ENCODE results near the gene MEGF6. TPM values are rescaled to one million over a fixed set of nuclear protein-coding genes. Genes with fewer than 3 reads are reported as not detected.

The MEGF6 gene, protein sequence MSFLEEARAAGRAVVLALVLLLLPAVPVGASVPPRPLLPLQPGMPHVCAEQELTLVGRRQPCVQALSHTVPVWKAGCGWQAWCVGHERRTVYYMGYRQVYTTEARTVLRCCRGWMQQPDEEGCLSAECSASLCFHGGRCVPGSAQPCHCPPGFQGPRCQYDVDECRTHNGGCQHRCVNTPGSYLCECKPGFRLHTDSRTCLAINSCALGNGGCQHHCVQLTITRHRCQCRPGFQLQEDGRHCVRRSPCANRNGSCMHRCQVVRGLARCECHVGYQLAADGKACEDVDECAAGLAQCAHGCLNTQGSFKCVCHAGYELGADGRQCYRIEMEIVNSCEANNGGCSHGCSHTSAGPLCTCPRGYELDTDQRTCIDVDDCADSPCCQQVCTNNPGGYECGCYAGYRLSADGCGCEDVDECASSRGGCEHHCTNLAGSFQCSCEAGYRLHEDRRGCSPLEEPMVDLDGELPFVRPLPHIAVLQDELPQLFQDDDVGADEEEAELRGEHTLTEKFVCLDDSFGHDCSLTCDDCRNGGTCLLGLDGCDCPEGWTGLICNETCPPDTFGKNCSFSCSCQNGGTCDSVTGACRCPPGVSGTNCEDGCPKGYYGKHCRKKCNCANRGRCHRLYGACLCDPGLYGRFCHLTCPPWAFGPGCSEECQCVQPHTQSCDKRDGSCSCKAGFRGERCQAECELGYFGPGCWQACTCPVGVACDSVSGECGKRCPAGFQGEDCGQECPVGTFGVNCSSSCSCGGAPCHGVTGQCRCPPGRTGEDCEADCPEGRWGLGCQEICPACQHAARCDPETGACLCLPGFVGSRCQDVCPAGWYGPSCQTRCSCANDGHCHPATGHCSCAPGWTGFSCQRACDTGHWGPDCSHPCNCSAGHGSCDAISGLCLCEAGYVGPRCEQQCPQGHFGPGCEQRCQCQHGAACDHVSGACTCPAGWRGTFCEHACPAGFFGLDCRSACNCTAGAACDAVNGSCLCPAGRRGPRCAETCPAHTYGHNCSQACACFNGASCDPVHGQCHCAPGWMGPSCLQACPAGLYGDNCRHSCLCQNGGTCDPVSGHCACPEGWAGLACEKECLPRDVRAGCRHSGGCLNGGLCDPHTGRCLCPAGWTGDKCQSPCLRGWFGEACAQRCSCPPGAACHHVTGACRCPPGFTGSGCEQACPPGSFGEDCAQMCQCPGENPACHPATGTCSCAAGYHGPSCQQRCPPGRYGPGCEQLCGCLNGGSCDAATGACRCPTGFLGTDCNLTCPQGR (N-terminal part only)
- 0.90 and 2.1 TPM in 2 replicates for total RNA-seq (2011; cell fraction: chromatin; rRNA removed; ENCODE audit: low replicate concordance)
- 1.6 and 1.8 TPM in 2 replicates for total RNA-seq (2011; cell fraction: nucleolus; rRNA removed)
- total RNA-seq (2011; cell fraction: nucleoplasm; rRNA removed), result 0.73 and 0.99 TPM in 2 replicates
- total RNA-seq (2014; rRNA removed) (0.04 and 0.32 TPM in 2 replicates), total RNA-seq (2014; rRNA removed; fragmentation: Illumina TruSeq; extraction: Trizol) (not detected in 2 replicates), total RNA-seq (2015; rRNA removed; fragmentation: Illumina TruSeq; extraction: Trizol) (0.11 and 0.14 TPM in 2 replicates), total RNA-seq (2021) (0.40 and 1.7 TPM in 2 replicates), polyA plus RNA-seq (2011; rRNA removed) (0.03 and 0.16 TPM in 2 replicates), polyA plus RNA-seq (2014; fragmentation: Illumina TruSeq; extraction: Trizol) (0.04 and 0.24 TPM in 2 replicates), polyA plus RNA-seq (2014; fragmentation: Nextera tagmentation; extraction: Ambion mirVana) (not detected), polyA plus RNA-seq (2014; rRNA removed) (0.25 and 0.65 TPM in 2 replicates), polyA minus RNA-seq (2011; rRNA and poly(A)+ RNA removed) (not detected in 2 replicates), Bru-seq, nascent RNA (percentile 32 among the genes with signal in this experiment), BruChase-seq, experiment 1, labeled RNA remaining after a 2-hour chase (percentile 31 among the genes with signal in this experiment), BruChase-seq, experiment 2, labeled RNA remaining after a 6-hour chase (percentile 31 among the genes with signal in this experiment)
- polyA plus RNA-seq (2011; cell fraction: cytosol; rRNA removed), result 0.03 and 0.10 TPM in 2 replicates
- 1.3 and 1.8 TPM in 2 replicates for polyA plus RNA-seq (2011; cell fraction: nucleus; rRNA removed)
- polyA plus RNA-seq (2012), result 0.51 and 14.3 TPM in 2 replicates
- not detected in 2 replicates for polyA minus RNA-seq (2011; cell fraction: cytosol; rRNA and poly(A)+ RNA removed)
- polyA minus RNA-seq (2011; cell fraction: nucleus; rRNA and poly(A)+ RNA removed), result 0.27 and 0.67 TPM in 2 replicates
- long read RNA-seq, experiment 1, result 0 reads
- long read RNA-seq, experiment 2, partial matches to known transcripts, result 0 of 2 reads
- long read RNA-seq, experiment 2, other reads (novel, unspliced or antisense), result 2 of 2 reads
- long read RNA-seq, experiment 3, result 0 reads

DNA sequence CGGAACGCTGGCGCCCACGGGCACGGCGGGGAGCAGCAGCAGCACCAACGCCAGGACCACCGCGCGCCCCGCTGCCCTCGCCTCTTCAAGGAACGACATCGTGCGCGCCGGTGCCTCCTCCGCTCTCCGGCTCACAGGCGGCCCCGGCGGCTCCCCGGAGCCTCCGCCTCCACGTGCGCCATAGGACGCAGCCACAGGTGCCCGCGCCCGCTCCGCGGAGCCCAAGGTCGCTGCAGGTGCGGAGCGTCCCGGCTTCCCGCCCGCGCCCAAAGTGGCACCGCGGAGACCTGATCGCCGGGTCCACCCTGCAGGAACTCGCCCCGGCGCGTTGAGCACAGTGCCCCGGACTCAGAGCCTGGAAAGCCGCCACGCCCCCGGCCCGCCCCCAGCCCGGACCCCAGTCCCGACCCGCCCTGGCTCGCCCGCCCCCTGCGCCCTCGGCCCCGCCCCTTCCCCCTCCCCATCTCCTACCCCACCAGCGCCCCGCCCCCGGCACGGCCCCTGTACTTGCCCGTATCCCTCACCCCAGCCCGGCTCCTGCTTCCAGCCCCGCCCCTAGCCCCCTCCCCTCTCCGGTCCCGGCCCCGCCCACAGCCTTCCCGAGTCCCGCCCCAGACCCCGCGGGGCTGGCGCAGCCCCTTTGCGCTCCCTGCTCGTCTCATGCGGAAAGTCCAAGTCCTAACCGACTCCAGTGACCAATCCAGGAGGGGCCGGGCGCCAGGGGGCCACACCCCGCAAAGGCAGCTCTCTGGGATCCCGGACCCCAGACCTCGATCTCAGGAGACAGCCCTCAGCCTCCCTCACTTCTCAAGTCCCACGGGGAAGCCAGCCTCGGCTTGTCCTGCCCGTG, at the start of gene MEGF6:
Gene MEGF6, minus strand, starts transcription at position 339 of the 850 bp plus-strand sequence. Its CDS starts 240 bp downstream, at position 99.
- Histone ChIP-seq H3K9me3 (replicated peaks; ENCODE audit: control insufficient read depth, insufficient read depth, low read depth, low read length) (no peaks in the 10 kb centered on the region), H3K79me2 (ENCODE audit: control insufficient read depth, insufficient read depth, low read length) (no peaks in the 10 kb centered on the region), H4K20me1 (replicated peaks; ENCODE audit: control insufficient read depth, insufficient read depth, low read length) (peaks cover 25% of the 10 kb centered on the region), H3K4me1 (replicated peaks in 1 of 2; ENCODE audit: control insufficient read depth in 2 of 2, insufficient read depth in 2 of 2, low read length in 2 of 2) (peaks cover 4 to 23% of the 10 kb centered on the region in 2 experiments; a peak in 3 of 5 replicates), H3K27ac (ENCODE audit: extremely low read depth, low read depth, low read length) (no peak within 1 kb of the TSS), H3K4me2 (ENCODE audit: insufficient read depth, low read length) (no peak within 1 kb of the TSS), H3K9me1 (ENCODE audit: control insufficient read depth, insufficient read depth, low read length) (no peaks in the 10 kb centered on the region), H3K9ac (ENCODE audit: insufficient read depth in 1 of 2, low read depth in 2 of 2, low read length in 2 of 2) (no peak within 1 kb of the TSS), H3K36me3 (ENCODE audit: control insufficient read depth, insufficient read depth, low read length) (no peaks in the 10 kb centered on the region), H3K27me3 (ENCODE audit: control insufficient read depth in 2 of 2, insufficient read depth in 2 of 2, low read length in 2 of 2) (peaks cover 22 to 82% of the 10 kb centered on the region in 2 experiments; a peak in 4 of 5 replicates), H3K4me3 (no peak within 1 kb of the TSS), H2AFZ (ENCODE audit: low read depth, low read length) (no peak within 1 kb of the TSS)
- no TSS peak for BruUV-seq (replicated peaks)
- WGBS (ENCODE audit: insufficient coverage, low coverage, missing lambda C conversion rate), result 18% methylated on average over 45 of the region's 87 CpGs
- POLR2A ChIA-PET, result no interaction called here
- peak; percentile 76 for ATAC-seq
- FAIRE-seq, result no peak
- CTCF ChIA-PET (ENCODE audit: low intra/inter-chr PET ratio), result no interaction called here
- DNase-seq (ENCODE audit: extremely low read depth in 1 of 4, low spot score in 3 of 4), result peak; percentile 69 to 94 (median 86)
- intact Hi-C loops (cut with micrococcal nuclease) (no loop called here), in situ Hi-C loops (cut with MboI) (no loop called here)
- TF ChIP-seq, protein P1, sequence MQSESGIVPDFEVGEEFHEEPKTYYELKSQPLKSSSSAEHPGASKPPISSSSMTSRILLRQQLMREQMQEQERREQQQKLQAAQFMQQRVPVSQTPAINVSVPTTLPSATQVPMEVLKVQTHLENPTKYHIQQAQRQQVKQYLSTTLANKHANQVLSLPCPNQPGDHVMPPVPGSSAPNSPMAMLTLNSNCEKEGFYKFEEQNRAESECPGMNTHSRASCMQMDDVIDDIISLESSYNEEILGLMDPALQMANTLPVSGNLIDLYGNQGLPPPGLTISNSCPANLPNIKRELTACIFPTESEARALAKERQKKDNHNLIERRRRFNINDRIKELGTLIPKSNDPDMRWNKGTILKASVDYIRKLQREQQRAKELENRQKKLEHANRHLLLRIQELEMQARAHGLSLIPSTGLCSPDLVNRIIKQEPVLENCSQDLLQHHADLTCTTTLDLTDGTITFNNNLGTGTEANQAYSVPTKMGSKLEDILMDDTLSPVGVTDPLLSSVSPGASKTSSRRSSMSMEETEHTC (IDR thresholded peaks at IDR 0.05), result no peak
- TF ChIP-seq, protein P2, sequence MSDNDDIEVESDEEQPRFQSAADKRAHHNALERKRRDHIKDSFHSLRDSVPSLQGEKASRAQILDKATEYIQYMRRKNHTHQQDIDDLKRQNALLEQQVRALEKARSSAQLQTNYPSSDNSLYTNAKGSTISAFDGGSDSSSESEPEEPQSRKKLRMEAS (CRISPR knock-in tag; IDR thresholded peaks at IDR 0.05), result peak; percentile 10; the same call in 1 of the 2 replicates
- TF ChIP-seq, protein P3, sequence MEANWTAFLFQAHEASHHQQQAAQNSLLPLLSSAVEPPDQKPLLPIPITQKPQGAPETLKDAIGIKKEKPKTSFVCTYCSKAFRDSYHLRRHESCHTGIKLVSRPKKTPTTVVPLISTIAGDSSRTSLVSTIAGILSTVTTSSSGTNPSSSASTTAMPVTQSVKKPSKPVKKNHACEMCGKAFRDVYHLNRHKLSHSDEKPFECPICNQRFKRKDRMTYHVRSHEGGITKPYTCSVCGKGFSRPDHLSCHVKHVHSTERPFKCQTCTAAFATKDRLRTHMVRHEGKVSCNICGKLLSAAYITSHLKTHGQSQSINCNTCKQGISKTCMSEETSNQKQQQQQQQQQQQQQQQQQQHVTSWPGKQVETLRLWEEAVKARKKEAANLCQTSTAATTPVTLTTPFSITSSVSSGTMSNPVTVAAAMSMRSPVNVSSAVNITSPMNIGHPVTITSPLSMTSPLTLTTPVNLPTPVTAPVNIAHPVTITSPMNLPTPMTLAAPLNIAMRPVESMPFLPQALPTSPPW (CRISPR knock-in tag; IDR thresholded peaks at IDR 0.05), result 0 out of 2 replicates have a peak, but pooled peaks have one; percentile 18
- TF ChIP-seq SRSF1 (IDR thresholded peaks at IDR 0.05; ENCODE audit: low read depth, low read length), result no peak
- TF ChIP-seq FOXP1 (CRISPR knock-in tag; IDR thresholded peaks at IDR 0.05), result no peak

Data from K562 (cell line).